GM18505 (cell line): ENCODE results near the gene CTSS.

ENCODE experiments used
- ATAC-seq: cut with Tn5 transposase; IDR thresholded peaks from one replicate; pipeline ENCODE4 v1.9.1; 2021; ENCODE audit not compliant: unreplicated experiment
- POLR2A ChIP-seq: IDR thresholded peaks from 4 replicates; pipeline ENCODE4 v1.6.1; 2011; ENCODE audit warnings: borderline replicate concordance; ENCODE audit not compliant: insufficient read depth, insufficient read length; ENCODE audit errors: extremely low read depth

CTSS gene

GRCh38 chr1:150696995-150697927 is 68.3 kb downstream of the CTSS start, which contains the start of gene GOLPH3L:
TSS of gene GOLPH3L (minus strand) at chr1:150697154. CDS start at chr1:150694838, 2,316 bp downstream.
- peak; percentile 95 for ATAC-seq
- peak; percentile 60 for TF ChIP-seq POLR2A

DNA sequence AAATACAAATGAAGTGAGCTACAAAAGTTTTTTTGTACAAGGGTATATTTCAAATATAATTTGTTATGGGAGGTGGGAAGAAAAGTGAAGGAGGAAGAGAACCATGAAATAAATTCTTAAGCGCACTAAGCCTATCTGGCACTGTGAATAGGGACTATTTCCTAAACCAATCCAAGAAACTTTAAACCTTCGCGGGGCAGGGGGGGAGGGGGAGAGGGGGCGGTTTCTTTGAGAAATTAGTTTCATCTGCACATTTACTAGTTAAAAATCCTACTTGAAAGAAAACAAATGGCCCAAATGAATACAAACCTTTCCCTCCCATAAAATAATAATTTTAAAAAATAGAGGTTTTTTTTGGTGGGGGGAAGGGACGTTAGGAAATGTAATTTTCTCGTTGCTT is 69.0 kb downstream of the CTSS start:
- no peak for TF ChIP-seq POLR2A
- ATAC-seq, result no peak

DNA sequence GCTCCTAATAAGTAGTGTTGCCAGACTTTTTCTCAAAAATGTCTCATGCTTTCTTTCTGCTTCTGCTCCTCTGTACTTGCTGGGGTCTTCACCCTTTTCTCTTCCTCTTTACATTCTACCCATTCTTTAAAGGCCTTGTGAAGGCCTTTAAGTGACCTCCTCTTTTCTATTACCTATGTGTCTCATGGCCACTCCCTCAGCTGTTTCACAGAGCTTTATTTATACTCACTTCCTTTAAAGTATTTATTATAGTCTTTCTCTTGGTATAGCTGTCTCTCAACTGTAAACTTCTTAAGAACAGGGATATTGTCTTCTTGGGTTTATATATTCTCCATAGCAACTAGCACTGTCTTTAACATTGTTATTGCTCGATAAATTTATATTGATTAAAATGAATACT is 69.4 kb downstream of the CTSS start:
- ATAC-seq, result no peak
- no peak for TF ChIP-seq POLR2A

DNA sequence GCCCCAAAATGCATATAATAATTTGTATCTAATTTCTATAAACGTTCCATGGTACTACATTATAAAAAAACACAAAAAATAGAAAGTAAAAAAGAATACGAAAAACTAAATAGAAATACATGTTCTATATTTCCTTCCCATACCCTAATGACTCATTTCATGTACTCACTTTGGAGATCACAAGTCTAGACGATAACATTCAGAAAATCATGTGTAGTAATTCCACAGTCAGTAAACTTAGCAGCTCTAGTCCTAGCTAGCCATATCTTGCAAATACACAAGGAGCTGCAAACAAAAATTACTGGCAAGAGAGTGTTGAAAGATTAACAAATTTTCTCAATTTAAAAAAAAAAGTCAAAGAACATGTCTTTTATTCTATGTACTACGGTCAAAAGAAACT is 70.0 kb downstream of the CTSS start:
- ATAC-seq, result no peak

GRCh38 chr1:150692720-150693119 is 72.9 kb downstream of the CTSS start:
- no peak for TF ChIP-seq POLR2A
- no peak for ATAC-seq

More for the DNA sequence above, 70.0 kb downstream of the CTSS start:
- TF ChIP-seq POLR2A, result no peak

- no peak for TF ChIP-seq POLR2A
- ATAC-seq, result no peak
Observed at GRCh38 chr1:150688763-150689162, 76.8 kb downstream of the CTSS start.

- ATAC-seq, result no peak
- TF ChIP-seq POLR2A, result no peak
Observed at GRCh38 chr1:150686275-150686674, 79.3 kb downstream of the CTSS start.

DNA sequence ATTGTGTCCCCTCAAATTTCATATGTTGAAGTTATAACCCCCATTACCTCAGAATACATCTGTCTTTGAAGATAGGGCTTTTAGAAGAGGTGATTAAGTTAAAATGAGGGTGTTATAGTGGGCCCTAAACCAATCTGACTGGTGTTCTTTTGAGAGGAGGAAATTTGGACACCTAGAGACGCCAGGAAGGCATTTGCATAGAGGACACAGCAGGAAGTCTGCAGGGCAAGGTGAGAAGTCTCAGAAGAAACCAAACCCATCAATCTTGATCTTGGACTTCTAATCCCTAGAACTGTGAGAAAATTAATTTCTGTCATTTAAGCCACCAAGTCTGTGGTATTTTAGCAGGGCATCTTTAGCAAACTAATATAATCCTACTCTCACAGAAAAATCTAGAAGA is 81.7 kb downstream of the CTSS start:
- no peak for ATAC-seq
- TF ChIP-seq POLR2A, result no peak
